Neural progenitor cell (in vitro differentiated cells): ENCODE measurements around the gene FERMT3. TPM values are rescaled to one million over a fixed set of nuclear protein-coding genes. Genes with fewer than 3 reads are reported as not detected.
A peak's percentile ranks its signal among the peaks of the same experiment; 100 is the strongest.

Experiments
- DNase-seq: peaks from one replicate; pipeline ENCODE4 v3.0.0-alpha.2; 2016; ENCODE audit warnings: low spot score
- H2AFZ ChIP-seq: fragments of 200-600 bp; sonication (generic); replicated peaks from 2 replicates; pipeline ENCODE4 v1.6.1; 2016; ENCODE audit warnings: antibody characterized with exemption
- H3F3A ChIP-seq: fragments of 200-600 bp; sonication (generic); 2 replicates; pipeline ENCODE4 v1.6.1; 2016; ENCODE audit warnings: antibody characterized with exemption, low read depth
- H3K27ac ChIP-seq: fragments of 200-600 bp; sonication (generic); 2 replicates; pipeline ENCODE4 v1.5.1; 2016; ENCODE audit warnings: mild to moderate bottlenecking
- H3K27me3 ChIP-seq: fragments of 200-600 bp; sonication (generic); 2 replicates; pipeline ENCODE4 v1.6.1; 2016; ENCODE audit warnings: mild to moderate bottlenecking, moderate library complexity
- H3K36me3 ChIP-seq: fragments of 200-600 bp; sonication (generic); 2 replicates; pipeline ENCODE4 v1.5.1; 2016
- H3K4me1 ChIP-seq: fragments of 200-600 bp; sonication (generic); 2 replicates; pipeline ENCODE4 v1.6.1; 2016; ENCODE audit warnings: mixed run types
- H3K4me2 ChIP-seq: fragments of 200-600 bp; sonication (generic); 2 replicates; pipeline ENCODE4 v1.6.1; 2016
- H3K4me3 ChIP-seq: fragments of 200-600 bp; sonication (generic); 2 replicates; pipeline ENCODE4 v1.5.1; 2016
- H3K79me2 ChIP-seq: fragments of 200-600 bp; sonication (generic); 2 replicates; pipeline ENCODE4 v1.6.1; 2016; ENCODE audit warnings: low read depth
- H3K9ac ChIP-seq: fragments of 200-600 bp; sonication (generic); 2 replicates; pipeline ENCODE4 v1.6.1; 2016
- H3K9me3 ChIP-seq: fragments of 200-600 bp; sonication (generic); 2 replicates; pipeline ENCODE4 v1.5.1; 2016; ENCODE audit warnings: low read depth
- H4K20me1 ChIP-seq: fragments of 200-600 bp; sonication (generic); 2 replicates; pipeline ENCODE4 v1.6.1; 2016; ENCODE audit warnings: low read depth
- H3K27ac Mint-ChIP-seq: 3 replicates; pipeline ENCODE4 v1.8.0; 2021; ENCODE audit warnings: mixed read lengths
- H3K27me3 Mint-ChIP-seq: 2 replicates; pipeline ENCODE4 v1.8.0; 2022; ENCODE audit warnings: low read depth, mild to moderate bottlenecking, inconsistent platforms, moderate library complexity, mixed read lengths; ENCODE audit not compliant: insufficient read depth
- H3K36me3 Mint-ChIP-seq: 3 replicates; pipeline ENCODE4 v1.8.0; 2021; ENCODE audit warnings: mixed read lengths
- H3K4me1 Mint-ChIP-seq: 3 replicates; pipeline ENCODE4 v1.8.0; 2021; ENCODE audit warnings: mixed read lengths
- H3K4me3 Mint-ChIP-seq: 3 replicates; pipeline ENCODE4 v1.8.0; 2021; ENCODE audit warnings: mild to moderate bottlenecking, moderate library complexity, mixed read lengths
- H3K9me3 Mint-ChIP-seq: 3 replicates; pipeline ENCODE4 v1.8.0; 2020; ENCODE audit warnings: mixed read lengths
- EZH2 ChIP-seq: fragments of 200-600 bp; sonication (generic); IDR thresholded peaks from 2 replicates; pipeline ENCODE4 v1.6.1; 2017; ENCODE audit warnings: antibody characterized with exemption, mild to moderate bottlenecking, moderate library complexity
- EZH2phosphoT487 ChIP-seq: fragments of 200-600 bp; sonication (generic); IDR thresholded peaks from 2 replicates; pipeline ENCODE4 v1.6.1; 2017; ENCODE audit warnings: antibody characterized with exemption
- total RNA-seq: library from RNA; depleted of rRNA; stranded (reverse); fragments of >200 nt; gene quantifications from 2 replicates; pipeline ENCODE4 v1.2.3, GENCODE V29; 2015; ENCODE audit warnings: low replicate concordance
- TF ChIP-seq, protein P1 (sequence below): fragments of 200-600 bp; sonication (generic); IDR thresholded peaks from 2 replicates; pipeline ENCODE4 v1.5.1; 2017; ENCODE audit warnings: antibody characterized with exemption, mild to moderate bottlenecking

Gene FERMT3
- total RNA-seq, 1 donor from 2014 or later = not detected

DNA sequence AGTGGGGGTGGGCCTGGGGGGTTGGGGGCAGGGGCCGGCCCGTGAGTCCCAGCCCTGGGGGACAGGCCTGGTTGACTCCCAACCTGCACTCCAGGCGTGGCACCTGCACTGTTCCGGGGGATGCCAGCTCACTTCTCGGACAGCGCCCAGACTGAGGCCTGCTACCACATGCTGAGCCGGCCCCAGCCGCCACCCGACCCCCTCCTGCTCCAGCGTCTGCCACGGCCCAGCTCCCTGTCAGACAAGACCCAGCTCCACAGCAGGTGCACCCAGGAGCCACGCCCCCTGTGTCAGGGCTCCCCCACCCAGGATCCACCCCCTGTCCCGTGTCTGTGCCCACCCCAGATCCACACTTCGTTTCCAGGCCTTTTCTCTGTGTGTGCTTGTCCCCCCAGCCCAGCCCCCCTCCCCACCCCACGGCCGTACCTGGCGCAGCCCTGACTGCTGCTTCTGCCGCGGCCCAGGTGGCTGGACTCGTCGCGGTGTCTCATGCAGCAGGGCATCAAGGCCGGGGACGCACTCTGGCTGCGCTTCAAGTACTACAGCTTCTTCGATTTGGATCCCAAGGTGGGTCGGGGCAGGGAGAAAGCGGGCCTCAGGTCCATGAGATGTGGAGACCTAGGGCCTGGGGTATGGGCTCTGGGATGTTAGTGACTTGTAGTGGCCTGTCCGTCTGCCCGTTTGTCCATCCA lies 4.8 kb downstream of the FERMT3 start:
- Histone ChIP-seq H2AFZ (no peak overlapping the region), H3K4me3 (no peak overlapping the region), H3K79me2 (no peaks in the 10 kb centered on the region), H3K9ac (no peak overlapping the region), H3K36me3 (no peaks in the 10 kb centered on the region), H3F3A (no peaks in the 10 kb centered on the region), H3K4me2 (no peak overlapping the region), H3K27me3 (no peaks in the 10 kb centered on the region), H3K27ac (no peak overlapping the region), H3K4me1 (no peaks in the 10 kb centered on the region), H4K20me1 (no peaks in the 10 kb centered on the region), H3K9me3 (no peaks in the 10 kb centered on the region)
- H3K36me3 Mint-ChIP-seq = peaks cover 6% of the 10 kb centered on the region
- DNase-seq = no peak
- H3K27ac Mint-ChIP-seq = peak overlapping the region; percentile 21
- TF ChIP-seq EZH2phosphoT487 (no peak), EZH2 (no peak)
- TF ChIP-seq, protein P1, sequence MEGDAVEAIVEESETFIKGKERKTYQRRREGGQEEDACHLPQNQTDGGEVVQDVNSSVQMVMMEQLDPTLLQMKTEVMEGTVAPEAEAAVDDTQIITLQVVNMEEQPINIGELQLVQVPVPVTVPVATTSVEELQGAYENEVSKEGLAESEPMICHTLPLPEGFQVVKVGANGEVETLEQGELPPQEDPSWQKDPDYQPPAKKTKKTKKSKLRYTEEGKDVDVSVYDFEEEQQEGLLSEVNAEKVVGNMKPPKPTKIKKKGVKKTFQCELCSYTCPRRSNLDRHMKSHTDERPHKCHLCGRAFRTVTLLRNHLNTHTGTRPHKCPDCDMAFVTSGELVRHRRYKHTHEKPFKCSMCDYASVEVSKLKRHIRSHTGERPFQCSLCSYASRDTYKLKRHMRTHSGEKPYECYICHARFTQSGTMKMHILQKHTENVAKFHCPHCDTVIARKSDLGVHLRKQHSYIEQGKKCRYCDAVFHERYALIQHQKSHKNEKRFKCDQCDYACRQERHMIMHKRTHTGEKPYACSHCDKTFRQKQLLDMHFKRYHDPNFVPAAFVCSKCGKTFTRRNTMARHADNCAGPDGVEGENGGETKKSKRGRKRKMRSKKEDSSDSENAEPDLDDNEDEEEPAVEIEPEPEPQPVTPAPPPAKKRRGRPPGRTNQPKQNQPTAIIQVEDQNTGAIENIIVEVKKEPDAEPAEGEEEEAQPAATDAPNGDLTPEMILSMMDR = no peak
- H3K4me1 Mint-ChIP-seq = peaks cover 5% of the 10 kb centered on the region
- H3K9me3 Mint-ChIP-seq = no peaks in the 10 kb centered on the region
- peaks cover 8% of the 10 kb centered on the region for H3K27me3 Mint-ChIP-seq
- H3K4me3 Mint-ChIP-seq = no peak overlapping the region

DNA sequence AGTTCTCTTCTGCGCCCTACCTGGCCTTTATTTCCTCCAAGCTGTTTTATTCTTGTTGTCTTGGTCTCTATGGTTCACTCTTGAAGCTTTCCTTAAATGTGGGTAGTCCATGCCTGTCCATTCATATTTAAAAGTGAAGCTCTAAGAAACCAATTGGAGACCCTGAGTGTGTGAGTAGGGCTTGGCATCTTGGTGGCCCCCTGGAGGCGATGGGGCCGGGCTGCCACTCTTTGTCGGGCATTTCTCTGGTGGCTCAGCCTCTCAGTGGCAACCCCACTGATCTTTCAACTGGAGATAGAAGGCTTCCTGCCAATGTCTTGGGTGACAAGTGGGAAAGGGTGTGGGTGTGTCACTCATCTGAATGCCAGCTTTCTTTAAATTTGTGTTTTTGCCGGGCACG lies 10.4 kb downstream of the FERMT3 start:
- Histone ChIP-seq H3K27ac (no peak overlapping the region), H3K27me3 (no peaks in the 10 kb centered on the region), H3F3A (no peaks in the 10 kb centered on the region), H3K4me2 (no peak overlapping the region), H3K9me3 (no peaks in the 10 kb centered on the region), H3K36me3 (no peaks in the 10 kb centered on the region), H3K4me1 (no peaks in the 10 kb centered on the region), H2AFZ (no peak overlapping the region), H4K20me1 (no peaks in the 10 kb centered on the region), H3K9ac (no peak overlapping the region), H3K4me3 (no peak overlapping the region), H3K79me2 (no peaks in the 10 kb centered on the region)
- Mint-ChIP-seq H3K4me3 (no peak overlapping the region), H3K27me3 (no peaks in the 10 kb centered on the region), H3K36me3 (peaks cover 7% of the 10 kb centered on the region), H3K27ac (no peak overlapping the region), H3K9me3 (no peaks in the 10 kb centered on the region), H3K4me1 (peaks cover 6% of the 10 kb centered on the region)
- TF ChIP-seq, protein P1 = no peak
- no peak for TF ChIP-seq EZH2phosphoT487
- no peak for TF ChIP-seq EZH2
- peak; percentile 2 for DNase-seq

DNA sequence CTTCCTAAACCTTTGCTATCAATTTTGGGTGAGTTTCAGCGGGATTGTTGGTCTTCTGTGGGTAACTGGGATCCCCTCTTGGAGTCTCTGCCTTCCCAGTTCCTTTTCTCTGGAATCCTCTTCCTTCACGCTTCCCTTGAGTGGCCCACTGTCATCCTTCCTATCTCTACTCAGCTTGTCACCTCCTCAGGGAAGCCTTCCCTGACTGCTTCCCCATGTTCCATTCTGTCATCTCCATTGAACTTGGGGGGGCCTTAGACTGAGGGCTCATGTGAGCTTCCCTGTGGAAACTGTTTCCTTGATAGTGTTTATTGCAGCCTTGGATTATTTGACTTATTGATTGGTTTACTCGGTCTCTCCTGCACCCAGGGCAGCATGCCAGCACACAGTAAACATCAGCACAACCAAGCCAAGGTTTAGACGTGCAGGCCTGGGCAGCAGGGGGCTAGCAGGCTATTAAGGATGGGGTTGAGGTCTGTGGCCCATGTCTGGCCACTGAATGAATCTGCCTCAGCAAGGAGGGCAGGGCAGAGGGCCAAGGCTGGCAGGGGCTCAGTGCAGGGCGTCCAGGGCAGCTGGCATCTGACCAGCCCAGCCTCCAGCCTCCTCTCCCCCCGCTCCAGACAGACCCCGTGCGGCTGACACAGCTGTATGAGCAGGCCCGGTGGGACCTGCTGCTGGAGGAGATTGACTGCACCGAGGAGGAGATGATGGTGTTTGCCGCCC lies 12.3 kb downstream of the FERMT3 start:
- Histone ChIP-seq H3K4me3 (no peak overlapping the region), H3K36me3 (no peaks in the 10 kb centered on the region), H3K9me3 (no peaks in the 10 kb centered on the region), H4K20me1 (no peaks in the 10 kb centered on the region), H2AFZ (no peak overlapping the region), H3K9ac (no peak overlapping the region), H3K27me3 (no peaks in the 10 kb centered on the region), H3K4me1 (no peaks in the 10 kb centered on the region), H3K27ac (no peak overlapping the region), H3K4me2 (no peak overlapping the region), H3K79me2 (no peaks in the 10 kb centered on the region), H3F3A (no peaks in the 10 kb centered on the region)
- Mint-ChIP-seq H3K27ac (no peak overlapping the region), H3K9me3 (no peaks in the 10 kb centered on the region), H3K4me1 (peaks cover 3% of the 10 kb centered on the region), H3K4me3 (no peak overlapping the region), H3K27me3 (no peaks in the 10 kb centered on the region), H3K36me3 (peaks cover 6% of the 10 kb centered on the region)
- peak; percentile 1 for DNase-seq
- TF ChIP-seq EZH2phosphoT487 (no peak), EZH2 (no peak)
- TF ChIP-seq, protein P1 = no peak
